Left ventricle myocardium superior (tissue), 1 donor: Measurements from ENCODE around the gene SRSF12. TPM values are rescaled to one million over a fixed set of nuclear protein-coding genes. Genes with fewer than 3 reads are reported as not detected.
"Not testable (repeated sequence)": the region's sequence is repeated elsewhere in the genome, so short reads cannot be mapped to it uniquely, and the experiment has no call there.

Experiments used
- ATAC-seq: fragments of 200-7000 bp; cut with Tn5 transposase; one replicate; pipeline ENCODE4 v1.9.1; 2020; ENCODE audit warnings: mild to moderate bottlenecking, moderate library complexity
- DNase-seq: peaks from one replicate; pipeline ENCODE4 v3.0.0-alpha.2; 2020
- intact Hi-C: fragments of 100-400 bp; cut with micrococcal nuclease; formaldehyde crosslinking; loops from one replicate; pipeline ENCODE4 v1.11.0; 2022
- total RNA-seq: library from RNA; stranded (reverse); fragmentation: NEBNext Ultra II Directional; extraction: Animal tissue kit (Norgen Biotek cat#: 25700); gene quantifications from one replicate; pipeline ENCODE4 v1.2.1, GENCODE V29; 2021
- donor health status: DM: no; HTN: yes; CAD: no; lungs with severe emphysema.

The SRSF12 gene
- total RNA-seq, 1 donor from 2014 or later = 0.07 TPM

- ATAC-seq (no peak), DNase-seq (no peak)
- intact Hi-C loops = no loop called here
These were observed 16.1 kb upstream of the SRSF12 start for GRCh38 chr6:89133981-89134380.

- DNase-seq (no peak), ATAC-seq (no peak)
- intact Hi-C loops = no loop called here
These were observed 14.2 kb upstream of the SRSF12 start for GRCh38 chr6:89132057-89132456.

- intact Hi-C loops = no loop called here
- no peak for ATAC-seq
- DNase-seq = no peak
These were observed 13.7 kb upstream of the SRSF12 start for GRCh38 chr6:89131599-89131998.

GRCh38 chr6:89128256-89128671, 10.4 kb upstream of the SRSF12 start:
- ATAC-seq, intact Hi-C loops, DNase-seq: not testable (repeated sequence)

GRCh38 chr6:89122625-89123024, 4.8 kb upstream of the SRSF12 start:
- peak; percentile 54 for ATAC-seq
- intact Hi-C loops = loop anchor here (5.0 kb wide), 1 partner anchor 120 kb away; no protein-coding TSS in a partner anchor

GRCh38 chr6:89121934-89122333, 4.1 kb upstream of the SRSF12 start:
- ATAC-seq (no peak), DNase-seq (no peak)
- intact Hi-C loops = loop anchor here (5.0 kb wide), 1 partner anchor 120 kb away; no protein-coding TSS in a partner anchor

More at GRCh38 chr6:89122625-89123024, 4.8 kb upstream of the SRSF12 start:
- no peak for DNase-seq

GRCh38 chr6:89120371-89120770, 2.5 kb upstream of the SRSF12 start:
- DNase-seq (no peak), ATAC-seq (no peak)
- intact Hi-C loops = loop anchor here (5.0 kb wide), 1 partner anchor 122 kb away; no protein-coding TSS in a partner anchor

GRCh38 chr6:89118931-89119330, 1.1 kb upstream of the SRSF12 start:
- intact Hi-C loops = no loop called here
- DNase-seq (no peak), ATAC-seq (no peak)

- no peak for DNase-seq
- intact Hi-C loops = no loop called here
- no peak for ATAC-seq
These were observed 1.2 kb downstream of the SRSF12 start for GRCh38 chr6:89116702-89117101.

- intact Hi-C loops = no loop called here
- ATAC-seq = no peak
- DNase-seq = no peak
These were observed 5.9 kb downstream of the SRSF12 start for GRCh38 chr6:89111933-89112332.

- ATAC-seq (no peak), DNase-seq (no peak)
- intact Hi-C loops = no loop called here
These were observed 7.6 kb downstream of the SRSF12 start for GRCh38 chr6:89110284-89110683.

- DNase-seq (no peak), ATAC-seq (no peak)
- intact Hi-C loops = no loop called here
These were observed 17.8 kb downstream of the SRSF12 start for GRCh38 chr6:89100114-89100513.

- intact Hi-C loops = no loop called here
- ATAC-seq = no peak
- no peak for DNase-seq
These were observed 19.4 kb downstream of the SRSF12 start for GRCh38 chr6:89098461-89098860.

- intact Hi-C loops = loop anchor here (10.0 kb wide), 2 partner anchors 53 to 103 kb away; no protein-coding TSS in a partner anchor
- ATAC-seq (no peak), DNase-seq (no peak)
These were observed 30.0 kb downstream of the SRSF12 start for GRCh38 chr6:89087881-89088280.

GRCh38 chr6:89085409-89086205, 32.3 kb downstream of the SRSF12 start:
- DNase-seq = no peak
- intact Hi-C loops = loop anchor here (10.0 kb wide), 2 partner anchors 51 to 101 kb away; no protein-coding TSS in a partner anchor
- ATAC-seq = no peak

- intact Hi-C loops = loop anchor here (10.0 kb wide), 2 partner anchors 50 to 100 kb away; no protein-coding TSS in a partner anchor
- DNase-seq = no peak
- ATAC-seq = no peak
These were observed 32.9 kb downstream of the SRSF12 start for GRCh38 chr6:89084954-89085353.

GRCh38 chr6:89084542-89084941, 33.3 kb downstream of the SRSF12 start:
- DNase-seq (no peak), ATAC-seq (no peak)
- intact Hi-C loops = loop anchor here (10.0 kb wide), 2 partner anchors 50 to 100 kb away; no protein-coding TSS in a partner anchor

- DNase-seq (no peak), ATAC-seq (no peak)
- intact Hi-C loops = loop anchor here (10.0 kb wide), 2 partner anchors 48 to 98 kb away; no protein-coding TSS in a partner anchor
These were observed 35.4 kb downstream of the SRSF12 start for GRCh38 chr6:89082486-89082891.

GRCh38 chr6:89081423-89082322, 36.2 kb downstream of the SRSF12 start:
- DNase-seq (peak; percentile 100), ATAC-seq (peak; percentile 77)
- intact Hi-C loops = loop anchor here (10.0 kb wide), 2 partner anchors 47 to 97 kb away; no protein-coding TSS in a partner anchor

GRCh38 chr6:89081129-89081422, 36.8 kb downstream of the SRSF12 start:
- ATAC-seq = peak; percentile 16
- intact Hi-C loops = loop anchor here (10.0 kb wide), 2 partner anchors 46 to 96 kb away; no protein-coding TSS in a partner anchor

More at GRCh38 chr6:89081129-89081422, 36.8 kb downstream of the SRSF12 start:
- no peak for DNase-seq
